ENCODE data around the gene GINS2. TPM values are rescaled to one million over a fixed set of nuclear protein-coding genes. Genes with fewer than 3 reads are reported as not detected.

The GINS2 gene
- polyA plus RNA-seq, 4 donors = 19.0 to 22.7 (median 20.8) TPM

DNA sequence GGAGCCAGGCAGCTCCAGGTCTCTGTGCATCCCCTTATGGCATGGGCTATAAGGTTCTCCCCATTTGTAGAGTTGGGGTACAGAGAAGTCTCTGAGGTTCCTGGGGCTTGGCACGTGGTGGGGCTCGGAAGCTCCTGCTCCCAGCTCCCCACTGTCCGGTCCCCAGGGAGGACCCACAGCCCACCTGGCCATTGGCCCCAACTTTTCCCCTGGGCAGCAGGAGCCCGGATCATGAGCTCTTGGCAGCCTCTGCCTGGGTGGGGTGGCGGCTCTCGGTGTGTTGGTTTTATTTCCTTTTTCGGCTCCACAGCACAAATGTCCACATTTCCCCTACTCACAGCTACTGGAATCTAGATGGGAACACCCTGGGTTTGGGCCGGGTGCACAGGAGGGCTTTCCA lies 45.1 kb downstream of the GINS2 start:
- DNase-seq (ENCODE audit: low read depth in 4 of 4, low spot score in 3 of 4) = no peak

DNA sequence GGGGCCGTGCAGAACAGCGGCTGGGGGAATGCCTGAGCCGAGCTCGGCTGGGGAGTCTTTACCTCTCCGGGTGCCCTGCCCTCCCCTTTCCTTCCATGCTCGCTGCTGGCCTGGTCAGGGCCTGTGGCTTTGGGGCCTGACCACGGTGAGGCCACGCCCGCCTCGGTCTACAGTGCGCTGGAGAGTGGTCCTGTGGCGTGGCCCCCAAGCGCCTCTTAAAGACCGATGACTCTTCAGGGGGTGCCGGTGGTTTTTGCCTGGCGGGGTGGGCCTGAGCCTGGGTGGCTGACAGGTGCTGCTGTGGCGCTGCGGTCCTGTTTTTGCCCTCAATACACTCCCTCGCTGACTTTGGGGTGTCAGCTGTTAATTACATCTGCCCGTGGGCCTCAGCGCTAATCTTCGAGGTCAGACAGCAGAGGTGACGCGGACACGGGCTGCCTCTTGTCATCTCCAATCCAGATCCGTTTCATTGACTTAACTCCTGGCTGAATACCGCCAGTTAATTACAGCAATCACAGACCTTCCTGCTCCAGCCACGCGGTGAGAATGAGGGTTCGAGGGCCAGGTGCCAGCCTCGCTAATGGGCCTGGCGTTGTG lies 45.9 kb downstream of the GINS2 start:
- DNase-seq (ENCODE audit: low read depth in 4 of 4, low spot score in 3 of 4) = no peak

DNA sequence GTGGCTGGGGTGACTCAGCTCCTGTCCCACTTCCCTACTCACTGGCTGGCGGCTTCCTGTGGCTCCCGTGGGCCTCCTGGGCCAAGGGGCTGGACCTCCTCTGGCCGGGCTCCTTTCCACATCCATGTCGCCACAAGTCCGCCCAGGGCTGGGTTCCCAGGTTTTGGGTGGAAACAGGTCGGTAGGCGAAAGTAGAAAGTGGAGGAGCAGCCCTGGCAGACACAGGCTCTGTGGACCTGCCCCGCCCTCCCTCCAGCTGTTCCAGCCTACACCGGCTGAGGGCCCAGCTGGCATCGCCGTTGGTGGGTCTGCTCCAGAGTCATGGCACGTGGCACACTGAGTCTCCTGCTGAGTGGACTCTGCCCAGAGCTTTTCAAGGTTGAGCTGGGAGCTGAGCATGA lies 47.0 kb downstream of the GINS2 start:
- no peak for DNase-seq (ENCODE audit: low read depth in 4 of 4, low spot score in 3 of 4)

DNA sequence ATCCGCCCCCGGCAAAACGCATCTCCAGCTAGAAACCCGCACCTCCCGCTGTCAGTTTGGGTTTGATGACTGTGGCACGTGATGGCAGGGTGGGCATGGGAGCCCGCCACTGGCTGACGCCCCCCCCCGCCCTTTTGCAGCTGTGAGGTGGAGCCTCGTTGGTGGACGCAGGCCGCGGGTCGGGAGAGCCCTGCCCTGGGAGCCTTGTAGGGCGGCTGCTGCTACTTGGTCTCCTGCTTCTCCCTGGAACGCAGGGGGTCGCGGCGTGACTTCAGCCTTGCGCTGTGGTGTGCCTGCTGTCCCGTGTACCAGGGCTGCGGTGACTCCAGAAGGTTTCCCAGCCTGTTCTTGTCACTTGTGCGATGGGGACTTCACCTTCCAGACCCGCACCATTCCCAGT lies 47.4 kb downstream of the GINS2 start:
- no peak for DNase-seq (ENCODE audit: low read depth in 4 of 4, low spot score in 3 of 4)

DNA sequence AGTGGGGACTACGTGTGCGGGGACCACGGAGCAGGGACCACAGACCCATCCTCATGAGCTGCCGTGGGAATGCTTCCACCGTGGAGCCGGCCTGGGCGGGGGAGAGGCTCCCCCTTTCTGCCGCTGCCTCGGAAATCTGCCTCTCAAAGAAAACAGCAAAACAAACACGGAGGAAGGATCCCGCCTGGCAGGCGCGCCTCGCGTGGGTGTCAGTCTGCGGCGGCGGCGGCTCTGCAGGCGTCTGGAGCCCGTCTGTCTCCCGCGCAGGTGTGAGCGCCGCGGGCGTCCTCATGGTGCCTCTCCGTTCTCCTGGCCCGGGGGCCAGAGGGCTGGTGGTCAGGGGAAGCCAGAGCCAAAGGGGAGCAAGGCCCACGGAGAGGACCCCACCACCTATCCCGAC lies 48.2 kb downstream of the GINS2 start:
- DNase-seq (ENCODE audit: low read depth in 4 of 4, low spot score in 3 of 4) = no peak

DNA sequence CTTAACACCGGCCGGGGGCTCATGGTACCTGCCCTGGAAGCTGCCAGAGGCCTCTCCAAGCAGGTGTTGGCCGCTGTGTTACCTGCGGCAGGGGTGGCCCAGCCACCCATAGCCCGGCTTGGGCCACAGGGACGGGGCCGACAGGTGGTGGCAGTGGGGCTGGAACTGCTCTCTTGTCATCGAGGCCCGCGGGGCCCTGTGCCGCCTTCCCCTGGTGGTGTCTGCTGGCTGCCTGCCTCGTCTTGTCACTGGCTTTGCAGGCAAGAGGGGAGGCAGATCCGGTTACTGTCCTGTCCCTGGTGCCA lies 48.5 kb downstream of the GINS2 start:
- no peak for DNase-seq (ENCODE audit: low read depth in 4 of 4, low spot score in 3 of 4)

DNA sequence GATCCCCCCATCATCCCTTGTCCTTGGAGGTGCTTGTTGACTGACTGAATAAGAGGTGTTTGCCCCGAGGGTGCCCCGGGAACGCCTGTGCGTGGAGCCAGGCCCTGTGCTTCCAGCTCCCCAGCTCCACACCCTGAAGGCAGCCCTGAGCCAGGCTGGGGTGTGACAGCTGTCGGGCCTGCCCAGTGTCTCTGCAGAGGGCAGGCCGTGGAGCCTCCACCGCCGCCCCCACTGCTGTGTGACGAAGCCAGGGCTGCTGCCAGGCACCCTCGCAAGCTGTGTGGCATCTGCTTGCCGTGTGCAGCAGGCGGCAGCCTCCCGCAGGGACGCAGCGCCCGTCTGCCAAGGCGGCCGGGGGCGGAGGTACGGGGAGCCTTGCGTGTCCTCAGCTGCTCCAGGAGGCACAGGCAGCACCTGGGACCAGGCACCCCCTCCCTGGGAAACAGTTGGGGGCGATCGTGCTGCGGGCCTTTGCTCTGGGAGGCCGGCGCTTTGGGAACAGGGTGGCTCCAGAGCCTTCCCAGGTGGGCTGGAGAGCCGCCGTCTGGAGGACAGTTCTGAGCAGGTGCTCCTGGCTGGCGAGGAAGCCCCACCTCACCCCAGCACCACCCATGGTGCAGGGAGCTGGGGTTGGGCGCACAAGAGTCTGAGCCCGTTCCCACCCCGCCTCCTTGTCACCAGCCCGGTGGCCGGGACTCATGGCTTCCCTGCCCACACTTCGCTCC lies 49.1 kb downstream of the GINS2 start:
- DNase-seq (ENCODE audit: low read depth in 4 of 4, low spot score in 3 of 4) = no peak

DNA sequence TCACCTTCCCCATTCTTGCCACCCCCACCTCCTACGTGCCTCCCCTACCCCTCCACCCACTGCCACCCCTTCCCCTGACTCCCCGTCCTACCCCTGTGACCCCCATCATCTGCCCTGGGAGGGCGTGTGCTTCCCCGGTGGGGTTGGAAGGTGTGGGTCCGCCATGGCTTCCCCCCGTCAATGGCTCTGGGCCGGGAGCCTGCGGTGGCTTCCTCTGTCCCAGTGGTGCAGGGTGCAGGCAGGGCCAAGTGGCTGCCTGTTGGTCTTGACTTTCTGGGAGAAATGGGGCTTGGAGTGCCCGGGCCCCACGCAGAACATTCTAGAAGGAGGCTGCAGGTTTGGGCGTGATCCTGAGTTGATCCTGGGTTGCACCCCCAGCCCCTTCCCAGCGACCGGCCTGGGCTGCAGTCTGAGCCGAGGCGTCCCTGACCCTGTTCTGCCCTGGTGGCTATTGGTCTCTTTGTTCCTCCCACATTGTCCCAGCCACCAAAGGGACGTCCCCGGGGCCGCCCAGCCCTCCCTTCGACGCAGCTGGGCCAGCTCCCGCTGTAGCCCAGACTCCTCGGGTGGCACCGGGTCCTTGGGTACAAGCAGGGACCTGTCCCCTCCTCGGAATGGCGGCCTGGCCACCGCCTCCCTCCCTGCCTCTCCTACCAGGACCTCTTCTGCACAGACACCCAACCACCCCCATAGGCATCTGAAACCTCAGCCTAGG lies 49.9 kb downstream of the GINS2 start:
- DNase-seq (ENCODE audit: low read depth in 4 of 4, low spot score in 3 of 4) = no peak

DNA sequence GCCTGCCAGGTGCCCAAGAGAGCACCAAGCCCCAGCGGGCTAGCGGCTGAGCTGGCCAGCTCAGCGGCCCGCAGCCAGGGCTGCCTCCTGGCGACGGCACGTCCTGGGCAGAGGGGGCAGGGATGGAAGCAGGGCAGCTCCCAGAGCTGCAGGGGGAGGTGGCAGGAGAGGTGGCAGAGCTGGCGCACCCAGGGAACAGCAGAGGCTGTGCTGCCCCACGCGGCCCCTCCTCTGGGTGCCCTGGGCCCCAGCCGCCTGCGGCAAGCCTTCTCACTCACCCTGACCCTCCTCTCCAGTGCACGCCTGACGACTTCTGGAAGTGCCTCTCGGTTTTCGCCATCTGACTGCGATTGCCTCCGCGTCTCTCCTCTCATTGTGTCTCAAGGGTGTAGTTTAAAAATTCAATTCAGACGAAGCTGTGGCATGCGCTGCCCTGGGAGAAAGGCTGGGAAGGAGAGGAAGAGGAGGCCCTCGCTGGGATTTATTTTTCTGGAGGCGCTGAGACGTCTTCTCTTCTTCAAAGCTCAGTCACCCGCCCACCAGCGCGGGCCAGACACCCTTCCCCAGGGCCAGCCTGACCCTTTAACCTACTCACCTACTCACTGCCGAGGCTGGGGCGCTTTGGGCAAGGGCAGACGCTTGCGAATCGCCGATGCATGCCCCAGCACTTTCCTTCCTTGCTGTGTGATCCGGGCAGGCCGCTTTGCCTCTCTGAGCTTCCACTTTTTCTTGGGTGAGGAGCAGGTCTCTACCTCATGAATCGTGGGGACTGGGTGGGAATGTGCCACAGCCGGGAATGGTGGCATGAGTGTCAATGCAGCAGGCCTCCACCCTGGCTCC lies 50.7 kb downstream of the GINS2 start:
- DNase-seq (ENCODE audit: low read depth in 4 of 4, low spot score in 3 of 4) = no peak

DNA sequence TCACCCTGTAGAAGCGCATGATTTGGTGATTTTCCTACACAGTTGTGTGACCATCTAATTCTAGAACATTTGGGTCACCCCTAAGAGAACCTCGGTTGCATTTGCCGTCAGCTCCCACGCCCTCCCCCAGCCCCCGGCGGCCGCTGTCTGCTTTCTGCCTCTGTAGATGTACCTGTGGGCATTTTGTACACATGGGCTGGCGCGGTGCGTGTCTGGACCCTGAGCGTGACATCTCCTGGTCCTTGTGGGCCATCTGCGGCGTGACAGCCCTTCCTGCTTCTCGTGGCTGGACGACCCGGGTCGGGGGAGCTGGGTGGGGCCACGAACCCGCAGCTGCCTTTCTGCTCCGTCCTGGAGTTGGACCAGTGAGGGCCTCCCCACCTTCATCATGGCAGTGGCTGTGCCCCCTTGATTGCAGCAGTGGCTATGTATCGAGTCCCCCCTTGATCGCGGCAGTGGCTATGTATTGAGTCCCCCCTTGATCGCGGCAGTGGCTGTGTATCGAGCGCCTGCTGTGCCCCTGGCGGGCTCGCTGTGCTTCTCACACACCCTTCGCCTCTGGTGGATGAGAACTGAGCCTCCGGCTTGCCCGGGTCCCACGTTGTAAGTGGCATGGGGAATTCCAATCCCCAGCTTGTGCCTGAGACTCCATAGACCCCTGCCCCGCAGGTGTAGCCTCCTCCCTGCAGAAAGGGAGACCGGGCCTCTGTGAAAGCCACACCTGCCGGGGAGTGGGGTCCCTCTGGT lies 51.5 kb downstream of the GINS2 start:
- DNase-seq (ENCODE audit: low read depth in 4 of 4, low spot score in 3 of 4) = no peak

DNA sequence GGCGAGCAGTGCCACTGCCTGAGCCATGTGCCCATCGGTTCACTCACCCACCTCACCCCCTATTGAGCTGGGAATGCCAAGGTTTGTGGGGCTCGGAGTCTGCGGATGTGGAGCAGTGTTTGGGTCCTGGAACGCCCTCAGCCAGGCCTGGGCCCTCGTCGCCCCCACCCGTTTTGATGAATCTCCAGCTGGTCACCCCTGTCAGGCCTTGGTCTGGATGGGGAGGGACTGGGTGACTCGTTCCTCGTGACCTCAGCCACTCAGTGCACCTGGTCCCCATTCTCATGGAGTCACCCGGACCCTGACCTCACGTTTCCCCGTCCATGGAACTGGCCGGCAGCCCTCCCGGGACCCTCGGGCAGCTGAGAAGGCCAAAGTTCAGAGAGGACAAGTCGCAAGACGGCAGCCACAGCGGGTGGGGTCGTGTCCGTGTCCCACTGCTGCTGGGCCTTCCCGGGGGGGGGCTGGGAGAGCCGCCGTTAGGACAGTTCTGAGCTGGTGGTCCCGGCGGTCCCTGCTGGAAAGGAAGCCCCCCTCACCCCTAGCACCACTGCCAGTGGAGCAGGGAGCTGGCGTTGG lies 52.4 kb downstream of the GINS2 start:
- no peak for DNase-seq (ENCODE audit: low read depth in 4 of 4, low spot score in 3 of 4)

DNA sequence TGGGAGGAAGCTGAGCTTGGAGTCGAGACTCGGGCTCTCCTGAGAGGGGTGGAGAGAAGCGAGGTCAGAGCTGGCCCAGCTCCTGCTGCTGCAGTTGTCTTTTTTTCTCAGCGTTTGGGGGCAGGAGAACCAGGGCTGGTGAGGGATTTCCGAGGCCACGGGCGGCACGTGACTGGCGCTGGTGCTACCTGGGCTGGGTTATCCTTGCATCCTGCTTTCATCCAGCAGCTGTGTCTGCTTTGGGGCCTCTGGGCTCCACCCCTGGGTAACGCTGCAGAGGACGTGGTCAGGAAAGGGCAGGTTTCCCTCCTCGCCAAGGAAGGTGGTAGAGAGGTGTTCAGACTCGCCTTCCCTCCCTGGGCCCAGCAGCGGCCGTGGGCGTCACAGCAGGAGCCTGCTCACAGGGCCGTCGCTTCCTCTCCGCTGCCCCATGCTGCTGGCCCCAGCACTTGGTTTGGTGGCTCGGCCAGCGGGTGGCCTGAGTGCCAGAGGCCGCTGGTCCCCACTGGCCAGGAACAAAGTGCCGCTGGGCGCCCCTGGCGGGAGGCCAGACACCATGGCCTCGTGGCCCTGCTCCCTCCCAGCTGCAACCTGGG lies 53.1 kb downstream of the GINS2 start:
- DNase-seq (ENCODE audit: low read depth in 4 of 4, low spot score in 3 of 4) = no peak

DNA sequence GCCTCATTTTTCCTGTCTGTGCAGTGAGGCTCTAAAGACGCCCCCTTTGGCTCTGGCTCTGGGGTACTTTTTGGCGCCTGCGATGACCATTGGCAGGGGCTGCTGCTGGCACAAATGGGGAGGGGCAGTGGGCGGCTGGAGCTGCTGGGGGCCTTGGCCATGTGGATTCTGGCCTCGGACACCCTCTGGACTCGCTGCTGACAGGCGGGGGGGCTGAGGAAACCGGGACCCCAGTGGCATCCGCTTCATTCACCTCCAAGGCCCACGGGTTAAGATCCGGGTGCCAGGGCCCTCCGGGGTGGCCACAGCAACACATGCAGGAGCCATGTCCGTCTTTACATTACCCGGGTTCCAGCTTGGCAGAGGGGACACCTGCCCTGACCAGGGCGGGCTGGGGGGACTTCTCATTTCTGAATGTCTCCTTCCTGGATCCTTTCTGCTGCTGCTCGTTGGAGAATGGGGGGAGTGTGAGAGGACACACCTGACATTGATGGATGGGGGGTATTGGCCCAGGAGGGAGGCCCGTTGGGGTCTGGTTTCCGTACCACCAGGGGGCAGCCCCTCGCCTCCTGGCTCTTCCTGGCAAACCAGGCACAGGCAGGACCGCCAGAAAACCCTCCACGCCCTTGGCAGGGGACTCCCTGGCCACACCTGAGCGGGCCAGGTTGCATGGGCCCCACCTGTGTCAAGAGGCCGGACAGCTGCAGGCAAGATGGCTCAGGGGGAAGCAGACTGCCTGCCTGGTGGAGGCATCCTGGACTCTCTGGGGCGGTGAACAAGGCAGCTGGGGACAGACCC lies 53.8 kb downstream of the GINS2 start:
- DNase-seq (ENCODE audit: low read depth in 4 of 4, low spot score in 3 of 4) = no peak

DNA sequence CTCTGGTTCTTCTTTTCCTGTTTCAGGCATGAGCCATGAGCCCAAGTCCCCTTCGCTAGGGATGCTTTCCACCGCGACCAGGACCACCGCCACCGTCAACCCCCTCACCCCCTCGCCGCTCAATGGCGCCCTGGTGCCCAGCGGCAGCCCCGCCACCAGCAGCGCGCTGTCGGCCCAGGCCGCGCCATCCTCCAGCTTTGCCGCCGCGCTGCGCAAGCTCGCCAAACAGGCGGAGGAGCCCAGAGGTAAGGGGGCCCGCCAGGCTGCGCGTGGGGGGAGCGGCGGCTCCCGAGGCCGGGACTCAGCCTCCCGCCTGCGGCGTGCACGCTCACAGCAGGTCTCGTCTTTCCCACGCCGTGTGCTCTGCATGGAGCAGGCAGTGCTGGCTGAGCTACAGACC lies 54.9 kb downstream of the GINS2 start:
- no peak for DNase-seq (ENCODE audit: low read depth in 4 of 4, low spot score in 3 of 4)

DNA sequence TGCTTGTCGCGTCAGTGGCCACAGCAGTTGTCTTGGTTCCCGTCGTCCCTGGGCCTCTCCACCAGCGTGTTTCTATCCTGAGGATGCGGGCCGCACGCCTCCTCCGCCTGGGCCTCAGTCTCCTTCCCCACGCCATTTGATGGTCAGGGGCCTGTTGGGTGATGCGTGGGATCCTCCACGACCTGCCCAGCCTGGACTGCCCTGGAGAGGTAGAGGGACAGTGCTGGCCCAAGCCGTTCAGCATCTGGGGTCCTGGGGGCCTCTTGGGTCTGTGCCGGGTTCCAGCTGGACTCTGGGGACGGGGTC lies 55.4 kb downstream of the GINS2 start:
- DNase-seq (ENCODE audit: low read depth in 4 of 4, low spot score in 3 of 4) = no peak

DNA sequence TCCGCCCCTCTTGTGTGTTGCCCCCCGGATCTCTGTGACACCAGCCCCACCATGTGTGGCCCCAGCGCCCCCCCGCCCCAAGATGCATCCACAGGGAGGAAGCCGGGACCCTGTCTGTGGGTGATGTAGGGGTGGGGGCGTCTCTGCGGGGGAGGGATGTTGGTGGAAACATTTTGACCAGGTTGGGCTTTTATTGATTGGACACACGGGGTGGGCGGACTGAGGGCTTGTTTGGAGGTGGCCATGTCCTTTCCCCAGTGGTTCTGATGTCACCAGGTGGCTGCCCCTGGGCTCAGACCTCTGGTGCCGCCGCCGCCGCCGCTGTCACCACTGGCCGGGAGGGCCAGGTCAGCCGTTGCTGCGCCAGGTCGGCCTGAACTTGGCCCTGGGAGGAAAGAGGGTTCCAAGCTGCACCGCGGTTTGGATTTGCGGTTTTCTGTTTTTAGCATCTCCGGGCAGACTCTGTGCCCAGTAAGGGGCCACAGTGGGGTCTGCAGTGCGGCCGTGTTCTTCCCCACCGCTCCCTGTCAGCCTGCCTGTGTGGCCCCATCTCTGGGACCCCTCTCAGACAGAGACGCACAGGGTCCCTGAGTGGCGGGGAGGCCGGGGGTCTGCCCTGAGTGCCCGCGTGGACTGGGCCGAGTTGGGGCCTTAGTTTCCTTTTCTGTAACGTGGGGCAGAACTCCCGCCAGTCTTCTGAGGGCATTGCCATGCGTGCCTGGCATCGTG lies 55.9 kb downstream of the GINS2 start:
- DNase-seq (ENCODE audit: low read depth in 4 of 4, low spot score in 3 of 4) = no peak

DNA sequence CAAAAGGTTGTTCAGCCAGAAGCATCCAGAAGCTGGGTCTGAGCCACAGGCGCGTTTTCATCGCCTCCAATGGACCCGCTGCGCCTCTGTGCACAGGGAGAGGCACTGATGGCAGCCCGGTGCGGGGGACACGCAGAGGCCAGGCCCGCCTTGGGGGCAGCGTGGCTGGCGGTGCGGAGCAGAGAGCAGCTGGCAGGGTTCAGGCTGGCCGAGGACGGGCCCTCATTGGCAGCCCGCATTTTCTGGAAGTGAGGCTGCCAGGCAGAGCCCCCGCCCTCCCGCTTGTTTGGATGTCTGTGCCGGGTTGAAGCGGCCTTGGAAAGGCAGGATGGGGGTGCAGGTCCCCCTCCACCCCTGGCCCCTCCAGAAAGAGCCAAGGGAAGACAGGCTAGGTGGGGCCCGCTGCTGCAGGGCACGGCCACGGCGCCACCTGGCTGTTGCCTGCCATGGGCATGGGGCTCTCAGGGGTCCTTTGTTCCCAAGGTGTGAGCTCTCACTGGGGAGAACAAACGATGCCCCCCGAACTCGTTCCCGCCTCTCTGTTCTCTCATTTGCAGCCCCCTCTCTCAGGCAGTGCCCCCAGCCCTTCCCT lies 56.9 kb downstream of the GINS2 start:
- no peak for DNase-seq (ENCODE audit: low read depth in 4 of 4, low spot score in 3 of 4)

DNA sequence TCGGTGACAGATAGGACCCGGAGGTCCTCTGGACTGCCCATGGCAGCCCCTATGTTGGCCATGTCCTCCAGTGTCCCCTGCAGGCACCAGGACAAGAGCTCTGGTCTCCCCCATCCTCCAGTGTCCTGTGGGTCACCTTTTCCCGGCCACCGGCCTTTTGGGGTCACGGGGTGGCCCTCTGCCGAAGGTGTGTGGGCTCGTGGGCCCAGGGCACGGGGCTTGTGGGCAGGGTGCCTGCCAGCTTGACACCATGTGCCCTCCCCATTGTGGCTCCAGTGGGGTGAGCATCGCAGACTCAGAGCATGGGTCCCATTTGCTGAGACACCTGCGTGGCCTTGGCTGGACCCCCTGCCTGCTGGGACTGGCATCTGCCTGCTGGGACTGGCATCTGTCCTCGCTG lies 57.5 kb downstream of the GINS2 start:
- no peak for DNase-seq (ENCODE audit: low read depth in 4 of 4, low spot score in 3 of 4)
